GM18508 (cell line): ENCODE measurements around the gene KEL.

Experiments used
- ATAC-seq: cut with Tn5 transposase; IDR thresholded peaks from one replicate; pipeline ENCODE4 v1.9.1; 2021; ENCODE audit warnings: moderate number of reproducible peaks; ENCODE audit not compliant: insufficient read depth, unreplicated experiment

Gene KEL

DNA sequence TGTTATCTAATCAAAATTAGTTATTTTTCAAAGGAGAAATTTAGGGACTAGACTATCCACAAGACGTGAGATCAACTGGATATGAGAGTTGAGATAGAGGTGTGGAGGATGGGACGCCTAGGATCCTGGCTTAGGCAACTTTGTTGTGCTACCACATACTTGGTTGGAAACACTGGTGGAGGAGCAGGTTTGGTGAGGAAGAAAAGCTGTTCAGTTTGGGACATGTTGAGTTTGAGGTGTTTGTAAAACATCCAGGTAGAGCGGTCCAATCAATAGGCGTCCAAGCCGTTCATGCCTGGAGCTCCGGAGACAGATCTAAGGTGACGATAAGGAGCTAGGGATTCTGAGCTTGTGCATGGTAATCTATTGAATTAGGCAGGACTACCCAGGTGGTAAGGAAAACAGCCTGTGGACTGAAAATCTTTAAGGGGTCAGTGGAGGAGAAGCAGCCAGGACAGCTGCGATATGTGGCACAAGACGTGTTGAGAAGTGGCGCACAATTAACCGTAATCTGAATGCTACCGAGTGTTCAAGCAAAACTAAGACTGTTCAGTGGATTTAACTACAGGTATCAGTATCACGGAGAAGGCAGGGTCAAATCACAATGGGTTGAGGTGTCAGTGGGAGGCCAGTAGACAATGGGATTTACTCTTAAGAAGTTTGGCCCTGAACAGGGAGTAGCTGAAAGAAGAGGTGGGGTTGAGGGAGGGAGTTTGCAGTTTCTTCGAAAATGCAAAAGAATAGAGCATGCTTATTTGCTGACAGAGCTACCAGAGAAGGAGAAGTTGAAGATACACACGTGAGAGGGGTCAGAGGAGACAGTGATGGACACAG, 60.5 kb downstream of the KEL start:
- ATAC-seq: no peak

DNA sequence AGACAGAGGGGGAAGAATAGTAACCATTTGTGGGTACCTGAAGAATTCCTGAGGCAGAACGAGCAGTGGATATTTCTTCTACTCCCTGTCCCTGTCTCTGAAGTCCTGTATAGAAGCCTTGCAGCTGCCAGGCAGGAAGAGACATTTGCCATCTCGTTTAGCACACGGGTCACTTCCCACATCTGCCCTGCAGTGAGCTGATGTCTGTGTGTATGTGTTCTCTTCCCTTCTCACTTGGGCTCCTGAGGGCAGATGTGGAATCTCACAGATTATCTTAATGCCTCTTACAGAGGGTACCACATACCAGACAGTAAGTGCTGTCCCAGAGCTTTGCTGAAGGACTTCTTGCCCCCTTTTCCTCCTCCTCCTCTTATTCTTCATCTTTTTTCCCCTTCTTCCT, 62.5 kb downstream of the KEL start:
- ATAC-seq: no peak

- ATAC-seq: no peak
These were observed 63.6 kb downstream of the KEL start for GRCh38 chr7:142898377-142899170.

DNA sequence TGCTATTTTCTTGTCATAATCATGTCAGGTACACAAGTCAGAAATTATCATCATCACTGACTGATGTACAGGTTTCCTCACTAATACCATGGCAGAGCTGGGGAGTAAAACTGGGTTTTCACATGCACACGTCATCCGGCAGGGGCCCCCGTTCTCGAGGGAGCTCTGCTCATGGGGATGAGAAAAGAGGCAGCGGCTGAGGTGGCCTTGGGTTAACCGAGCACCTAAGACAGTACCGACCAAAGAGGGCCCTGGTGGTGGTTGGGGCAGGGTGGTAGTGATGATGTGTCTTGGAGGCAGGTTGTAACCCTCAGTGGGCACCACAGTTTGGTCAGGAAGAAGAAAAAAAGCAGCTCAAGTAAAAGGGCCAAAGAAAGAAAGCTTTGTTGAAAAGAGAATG, 64.5 kb downstream of the KEL start:
- no peak for ATAC-seq

DNA sequence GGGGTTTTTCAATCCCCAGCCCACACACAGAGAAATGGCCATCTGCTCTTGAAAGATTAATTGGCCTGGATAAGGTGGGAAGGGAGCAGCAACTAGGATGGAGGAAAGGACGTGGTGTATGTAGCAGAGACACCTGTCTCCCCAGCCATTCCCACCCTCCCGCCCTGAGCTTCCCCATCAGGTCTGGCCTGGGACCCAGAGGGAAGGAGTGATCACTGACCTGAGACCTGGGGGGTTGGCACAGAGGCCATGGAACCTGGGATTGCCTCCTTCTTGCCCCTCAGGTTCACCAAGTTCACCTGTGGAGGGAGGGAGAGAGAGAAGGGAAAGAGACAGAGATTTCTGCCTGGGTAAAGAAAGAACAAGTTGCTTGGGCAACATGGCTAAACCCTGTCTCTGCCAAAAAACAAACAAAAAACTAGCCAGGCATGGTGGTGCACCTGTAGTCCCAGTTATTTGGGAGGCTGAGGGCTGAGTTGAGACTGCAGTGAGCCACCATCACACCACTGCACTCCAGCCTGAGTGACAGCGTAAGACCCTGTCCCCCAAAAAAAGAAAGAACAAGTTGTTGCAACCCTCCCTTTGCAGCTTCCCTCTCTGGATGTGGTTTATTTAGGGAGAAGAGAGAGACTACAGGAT, 65.3 kb downstream of the KEL start:
- ATAC-seq: no peak

DNA sequence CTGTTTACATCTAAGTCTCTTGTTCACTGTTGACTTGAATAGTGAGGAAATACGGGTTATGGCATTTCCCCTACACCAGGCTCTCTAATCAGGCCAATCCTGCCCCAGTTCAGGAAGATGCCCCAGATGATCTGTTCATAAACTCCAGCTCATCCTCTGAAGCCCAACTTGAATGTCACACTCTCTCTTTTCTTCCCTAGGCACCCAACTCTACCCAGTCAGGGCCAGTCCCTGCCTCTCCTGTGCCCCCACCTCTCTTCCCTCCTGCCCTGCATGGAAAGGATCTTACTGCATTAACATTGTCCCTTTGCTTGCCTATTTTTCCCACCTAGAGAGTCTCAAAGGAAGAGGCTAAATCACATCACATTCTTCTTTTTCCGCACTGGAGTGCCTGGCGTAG, 66.0 kb downstream of the KEL start:
- ATAC-seq: no peak

- ATAC-seq: no peak
These were observed 67.1 kb downstream of the KEL start for GRCh38 chr7:142894985-142895593.

GRCh38 chr7:142894112-142894984, 67.8 kb downstream of the KEL start:
- ATAC-seq: no peak

GRCh38 chr7:142892951-142893350, 69.2 kb downstream of the KEL start:
- no peak for ATAC-seq

- ATAC-seq: no peak
These were observed 70.6 kb downstream of the KEL start for GRCh38 chr7:142891490-142892082.
